Upper lobe of left lung (tissue), 6 donors: Measurements from ENCODE around the gene SNAI3. TPM values are rescaled to one million over a fixed set of nuclear protein-coding genes. Genes with fewer than 3 reads are reported as not detected.
A peak's percentile ranks its signal among the peaks of the same experiment; 100 is the strongest.

Experiments used
- ATAC-seq, 2 donors: fragments of 200-7000 bp; cut with Tn5 transposase; one replicate each; pipeline ENCODE4 v1.9.1; 2022; ENCODE audit warnings: mild to moderate bottlenecking in 2 of 2, moderate library complexity in 2 of 2; ENCODE audit not compliant: low FRiP score in 2 of 2
- DNase-seq, 2 donors: peaks; one replicate each; pipeline ENCODE4 v3.0.0-alpha.2; 2019 to 2020
- H3K27ac ChIP-seq, 4 donors: fragments of 200-600 bp; sonication (generic); one replicate each; pipeline ENCODE4 v1.5.1; 2016 to 2019
- H3K27me3 ChIP-seq, 4 donors: fragments of 200-600 bp; sonication (generic); one replicate each; pipeline ENCODE4 v1.5.1; 2017 to 2019
- H3K36me3 ChIP-seq, 4 donors: fragments of 200-600 bp; sonication (generic); one replicate each; pipeline ENCODE4 v1.5.1; 2016 to 2019
- H3K4me1 ChIP-seq, 4 donors: fragments of 200-600 bp; sonication (generic); one replicate each; pipeline ENCODE4 v1.5.1; 2018 to 2019
- H3K4me3 ChIP-seq, 4 donors: fragments of 200-600 bp; sonication (generic); one replicate each; pipeline ENCODE4 v1.5.1; 2017 to 2019; ENCODE audit warnings: mild to moderate bottlenecking in 2 of 4, moderate library complexity in 1 of 4
- H3K9me3 ChIP-seq, 4 donors: fragments of 200-600 bp; sonication (generic); one replicate each; pipeline ENCODE4 v1.5.1; 2018 to 2019
- EP300 ChIP-seq, 4 donors: sonication (generic); formaldehyde crosslinking; IDR thresholded peaks; one replicate each; pipeline ENCODE4 v1.5.1; 2017; ENCODE audit warnings: antibody characterized with exemption in 4 of 4, control low read depth in 2 of 4
- POLR2A ChIP-seq, 4 donors: fragments of 450-650 bp; IDR thresholded peaks; one replicate each; pipeline ENCODE4 v1.5.1; 2016 to 2017; ENCODE audit warnings: antibody characterized with exemption in 4 of 4, mild to moderate bottlenecking in 2 of 4
- POLR2AphosphoS5 ChIP-seq, 2 donors: sonication (generic); formaldehyde crosslinking; IDR thresholded peaks; one replicate each; pipeline ENCODE4 v1.5.1; 2017; ENCODE audit warnings: antibody characterized with exemption in 2 of 2
- WGBS, 2 donors: methylation state at CpG; one replicate each; pipeline ENCODE4 v1.1.5; 2017 to 2018; 5-methylcytosine and 5-hydroxymethylcytosine counted together
- total RNA-seq, 6 donors: library from RNA; depleted of rRNA in 4 of 6; stranded (reverse); fragments of >200 nt in 4 of 6; gene quantifications; one replicate each; pipeline versions ENCODE4 v1.1.0 to v1.2.1, GENCODE V29; 2016 to 2021
- TF ChIP-seq, protein P1 (sequence below), 6 experiments: fragments of 450-650 bp in 4 of 6; fragments of 200-600 bp in 2 of 6; sonication (generic) in 2 of 6; IDR thresholded peaks; one replicate each; pipeline ENCODE4 v1.5.1; 2016 to 2019; ENCODE audit warnings: antibody characterized with exemption in 6 of 6
- donor health status: DM: no; HTN: no; CAD: no; lungs with moderate emphysema.
- donor health status: DM: no; HTN: yes; CAD: no; lungs with severe emphysema.

SNAI3 gene
- 1 to 10 TPM in 4 of 6 donors, under 1 TPM in 1, not detected in 1; 0.78 to 8.1 (median 7.0) TPM for total RNA-seq

DNA sequence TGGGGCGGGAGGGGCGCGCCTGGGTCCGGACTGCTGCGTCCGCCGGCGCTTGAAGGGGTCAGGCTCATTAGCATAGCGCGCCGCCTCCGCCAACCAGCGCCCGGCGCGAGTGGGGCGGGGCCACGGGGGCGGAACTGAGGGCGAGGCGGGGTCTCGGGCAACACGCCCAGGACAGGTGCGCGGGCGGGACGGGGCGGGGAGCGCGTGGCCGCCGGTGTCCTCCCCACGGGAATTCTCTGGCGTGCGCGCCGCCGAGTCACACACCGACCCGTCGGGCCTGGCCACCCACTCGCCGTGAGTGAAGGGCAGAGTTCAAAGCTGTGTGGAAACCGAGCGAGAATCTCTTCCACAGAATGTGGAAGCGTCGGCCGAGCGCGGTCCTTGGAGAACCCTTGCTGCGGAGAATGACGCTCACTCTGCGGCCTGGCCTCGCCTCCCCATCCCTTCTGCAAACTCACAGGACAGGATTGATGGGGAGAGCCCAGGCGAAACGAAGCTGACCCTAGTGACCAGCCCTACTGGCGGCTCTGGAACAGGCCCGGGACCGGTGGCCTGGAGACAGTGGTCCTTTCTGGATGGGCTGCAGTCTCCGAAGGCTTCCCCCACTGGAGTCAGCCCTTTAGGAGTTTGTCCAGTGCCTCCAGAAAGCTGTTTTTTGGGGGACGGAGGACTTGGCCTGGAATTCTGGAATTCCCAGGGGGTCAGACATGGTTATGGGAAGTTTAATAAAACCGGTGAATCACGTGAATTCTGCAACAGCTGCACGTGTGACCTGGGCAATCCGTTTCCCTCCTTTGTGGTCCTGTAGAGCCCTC, at the start of gene SNAI3:
Gene SNAI3, minus strand, starts transcription at position 69 of the 815 bp plus-strand sequence. CDS start 101 bp downstream, outside the sequence.
- DNase-seq (peak; percentile 93 to 99), ATAC-seq (peak; percentile 91 to 92)
- 12 to 35% methylated on average over 3 to 29 of the region's 65 CpGs for WGBS, 2 donors
- Histone ChIP-seq H3K9me3 (no peaks in the 10 kb centered on the region), H3K27ac (peak within 1 kb of the TSS in 3 of 4 donors; percentile 37 to 83 (median 81)), H3K4me1 (peaks cover 20 to 47% (median 29%) of the 10 kb centered on the region in 4 donors), H3K36me3 (no peaks in the 10 kb centered on the region), H3K4me3 (peak within 1 kb of the TSS; percentile 50 to 74 (median 58)), H3K27me3 (peaks cover 0 to 5% (median 0%) of the 10 kb centered on the region in 4 donors)
- TF ChIP-seq EP300 (IDR thresholded peaks at IDR 0.05) (no peak), POLR2AphosphoS5 (IDR thresholded peaks at IDR 0.05) (peak in 1 of 2 donors; percentile 36)
- TF ChIP-seq, protein P1, sequence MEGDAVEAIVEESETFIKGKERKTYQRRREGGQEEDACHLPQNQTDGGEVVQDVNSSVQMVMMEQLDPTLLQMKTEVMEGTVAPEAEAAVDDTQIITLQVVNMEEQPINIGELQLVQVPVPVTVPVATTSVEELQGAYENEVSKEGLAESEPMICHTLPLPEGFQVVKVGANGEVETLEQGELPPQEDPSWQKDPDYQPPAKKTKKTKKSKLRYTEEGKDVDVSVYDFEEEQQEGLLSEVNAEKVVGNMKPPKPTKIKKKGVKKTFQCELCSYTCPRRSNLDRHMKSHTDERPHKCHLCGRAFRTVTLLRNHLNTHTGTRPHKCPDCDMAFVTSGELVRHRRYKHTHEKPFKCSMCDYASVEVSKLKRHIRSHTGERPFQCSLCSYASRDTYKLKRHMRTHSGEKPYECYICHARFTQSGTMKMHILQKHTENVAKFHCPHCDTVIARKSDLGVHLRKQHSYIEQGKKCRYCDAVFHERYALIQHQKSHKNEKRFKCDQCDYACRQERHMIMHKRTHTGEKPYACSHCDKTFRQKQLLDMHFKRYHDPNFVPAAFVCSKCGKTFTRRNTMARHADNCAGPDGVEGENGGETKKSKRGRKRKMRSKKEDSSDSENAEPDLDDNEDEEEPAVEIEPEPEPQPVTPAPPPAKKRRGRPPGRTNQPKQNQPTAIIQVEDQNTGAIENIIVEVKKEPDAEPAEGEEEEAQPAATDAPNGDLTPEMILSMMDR (IDR thresholded peaks at IDR 0.05), result no peak

DNA sequence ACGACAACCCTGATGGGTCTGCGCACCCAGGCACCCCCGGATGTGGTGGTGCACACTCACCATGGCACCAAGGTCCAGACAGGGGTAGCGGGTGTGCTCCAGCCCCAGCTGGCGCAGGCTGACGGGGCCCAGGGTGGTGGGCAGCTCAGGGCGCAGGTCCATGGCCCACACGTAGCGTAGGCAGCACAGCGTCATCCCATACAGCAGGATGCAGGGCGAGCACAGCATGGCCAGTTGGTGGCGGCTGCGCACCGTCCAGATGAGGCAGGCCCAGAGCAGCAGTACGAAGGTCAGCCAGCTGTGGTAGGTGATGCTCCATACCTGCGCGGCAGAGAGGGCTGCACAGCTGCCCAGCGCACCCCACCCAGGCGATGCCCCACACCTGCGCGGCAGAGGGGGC, 49.8 kb upstream of the SNAI3 start:
- 95 to 97% methylated on average over 4 to 21 of the region's 21 CpGs for WGBS, 2 donors
- no peak overlapping the region for H3K27ac ChIP-seq

DNA sequence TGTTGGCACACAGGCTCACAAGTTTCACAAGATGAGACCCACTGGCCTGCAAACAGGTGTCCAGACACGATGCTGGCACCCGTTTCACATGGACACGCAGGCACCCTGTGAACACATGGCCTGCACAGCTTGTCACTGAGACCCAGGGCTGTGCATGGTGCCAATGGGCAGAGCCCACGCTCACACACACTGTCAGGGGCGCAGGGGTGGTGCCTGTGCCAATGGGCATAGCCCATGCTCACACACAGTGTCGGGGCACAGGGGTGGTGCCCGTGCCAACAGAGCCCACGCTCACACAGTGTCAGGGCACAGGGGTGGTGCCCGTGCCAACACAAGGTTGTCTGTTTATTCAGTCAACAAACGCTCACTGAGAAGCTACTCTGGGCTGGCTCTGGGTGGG, 49.3 kb upstream of the SNAI3 start:
- H3K36me3 ChIP-seq, result peaks cover 9 to 97% (median 75%) of the 10 kb centered on the region in 4 donors
- 89 to 93% methylated on average over 5 to 10 of the region's 10 CpGs for WGBS, 2 donors
- peak in 1 of 2 donors; percentile 54 for DNase-seq

More for the DNA sequence above, 49.8 kb upstream of the SNAI3 start:
- Histone ChIP-seq H3K27me3 (no peaks in the 10 kb centered on the region), H3K9me3 (no peaks in the 10 kb centered on the region), H3K4me3 (no peak overlapping the region), H3K36me3 (peaks cover 5 to 97% (median 75%) of the 10 kb centered on the region in 4 donors), H3K4me1 (peaks cover 0 to 8% (median 4%) of the 10 kb centered on the region in 4 donors)
- peak in 1 of 2 donors; percentile 74 for DNase-seq
- TF ChIP-seq POLR2A (IDR thresholded peaks at IDR 0.05) (no peak), EP300 (IDR thresholded peaks at IDR 0.05) (no peak), POLR2AphosphoS5 (IDR thresholded peaks at IDR 0.05) (no peak)
- TF ChIP-seq, protein P1 (IDR thresholded peaks at IDR 0.05), result no peak
- no peak for ATAC-seq

DNA sequence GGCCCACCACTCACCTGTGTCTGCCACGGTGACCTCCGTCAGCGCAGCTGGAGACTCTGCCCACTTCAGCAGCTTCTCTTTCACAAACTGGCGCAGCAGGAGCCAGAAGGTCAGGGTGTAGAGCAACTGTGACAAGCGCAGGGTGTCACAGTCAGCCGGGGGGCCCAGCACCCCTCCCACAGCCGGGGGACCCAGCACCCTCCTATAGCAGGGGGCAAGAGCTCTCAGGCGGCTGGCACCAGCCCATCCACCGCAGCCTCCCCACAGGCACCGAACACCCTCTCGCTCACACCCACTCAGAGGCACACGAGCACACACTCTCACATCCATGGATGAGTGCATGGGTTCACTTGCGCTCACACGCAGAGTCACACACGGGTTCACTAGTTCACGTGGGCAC, 48.8 kb upstream of the SNAI3 start:
- DNase-seq, result peak in 1 of 2 donors; percentile 67
- TF ChIP-seq EP300 (IDR thresholded peaks at IDR 0.05) (no peak), POLR2AphosphoS5 (IDR thresholded peaks at IDR 0.05) (no peak), POLR2A (IDR thresholded peaks at IDR 0.05) (no peak)
- TF ChIP-seq, protein P1 (IDR thresholded peaks at IDR 0.05), result no peak
- Histone ChIP-seq H3K27ac (no peak overlapping the region), H3K36me3 (peaks cover 9 to 97% (median 73%) of the 10 kb centered on the region in 4 donors), H3K4me1 (peaks cover 0 to 8% (median 4%) of the 10 kb centered on the region in 4 donors), H3K4me3 (no peak overlapping the region), H3K9me3 (no peaks in the 10 kb centered on the region), H3K27me3 (no peaks in the 10 kb centered on the region)
- WGBS, 2 donors, result 92 to 95% methylated on average over 10 to 12 of the region's 16 CpGs
- no peak for ATAC-seq

More for the DNA sequence above, 49.3 kb upstream of the SNAI3 start:
- Histone ChIP-seq H3K27me3 (no peaks in the 10 kb centered on the region), H3K27ac (no peak overlapping the region), H3K4me1 (peaks cover 0 to 8% (median 4%) of the 10 kb centered on the region in 4 donors), H3K4me3 (no peak overlapping the region), H3K9me3 (no peaks in the 10 kb centered on the region)
- TF ChIP-seq, protein P1 (IDR thresholded peaks at IDR 0.05), result no peak
- TF ChIP-seq POLR2AphosphoS5 (IDR thresholded peaks at IDR 0.05) (no peak), EP300 (IDR thresholded peaks at IDR 0.05) (no peak), POLR2A (IDR thresholded peaks at IDR 0.05) (no peak)
- no peak for ATAC-seq
